Measurements from ENCODE around the gene TFPI2. TPM values are rescaled to one million over a fixed set of nuclear protein-coding genes. Genes with fewer than 3 reads are reported as not detected.

Gene TFPI2
- total RNA-seq, 2 donors from 2014 or later: not detected

GRCh38 chr7:93894966-93895640, 4.5 kb upstream of the TFPI2 start:
- DNase-seq (ENCODE audit: low spot score) (no peak), ATAC-seq (no peak)
- no peak overlapping the region for H3K4me3 Mint-ChIP-seq
- peaks cover 43 to 59% of the 10 kb centered on the region in 2 donors for H3K27me3 Mint-ChIP-seq
- H3K27ac Mint-ChIP-seq: no peak overlapping the region
- H3K9me3 Mint-ChIP-seq: no peaks in the 10 kb centered on the region
- H3K36me3 Mint-ChIP-seq: no peaks in the 10 kb centered on the region
- peaks cover 2% of the 10 kb centered on the region in 2 donors for H3K4me1 Mint-ChIP-seq (ENCODE audit: low read depth in 2 of 2)

GRCh38 chr7:93894426-93894825, 3.9 kb upstream of the TFPI2 start:
- H3K4me3 Mint-ChIP-seq: no peak overlapping the region
- H3K27ac Mint-ChIP-seq: no peak overlapping the region
- DNase-seq (ENCODE audit: low spot score): no peak
- H3K4me1 Mint-ChIP-seq (ENCODE audit: low read depth in 2 of 2): peaks cover 8 to 9% of the 10 kb centered on the region in 2 donors
- no peaks in the 10 kb centered on the region for H3K9me3 Mint-ChIP-seq
- no peaks in the 10 kb centered on the region for H3K36me3 Mint-ChIP-seq
- ATAC-seq: no peak
- H3K27me3 Mint-ChIP-seq: peaks cover 47 to 59% of the 10 kb centered on the region in 2 donors

DNA sequence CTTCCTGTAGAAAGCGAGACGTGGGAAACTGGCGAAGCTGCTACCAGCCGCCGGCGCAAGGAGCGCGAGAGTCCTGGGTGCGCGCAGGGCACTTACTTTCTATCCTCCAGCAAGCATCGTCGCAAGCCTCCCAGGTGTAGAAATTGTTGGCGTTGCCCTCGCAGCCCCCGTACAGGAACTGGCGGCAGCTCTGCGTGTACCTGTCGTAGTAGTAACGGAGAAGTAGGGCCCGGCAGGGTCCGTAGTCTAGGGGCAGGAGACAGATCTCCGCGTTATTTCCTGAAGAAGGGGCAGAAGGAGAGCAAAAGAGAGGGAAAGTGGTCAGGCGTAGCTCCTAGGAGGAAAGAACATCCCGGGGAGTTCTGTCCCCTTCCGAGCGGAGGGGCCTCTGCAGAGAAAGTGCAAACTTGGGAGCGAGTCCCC, 501 bp downstream of the TFPI2 start:
- H3K4me1 Mint-ChIP-seq (ENCODE audit: low read depth in 2 of 2): peaks cover 8 to 9% of the 10 kb centered on the region in 2 donors
- peaks cover 44 to 59% of the 10 kb centered on the region in 2 donors for H3K27me3 Mint-ChIP-seq
- H3K27ac Mint-ChIP-seq: no peak overlapping the region
- no peaks in the 10 kb centered on the region for H3K36me3 Mint-ChIP-seq
- H3K4me3 Mint-ChIP-seq: peak overlapping the region; percentile 77
- H3K9me3 Mint-ChIP-seq: no peaks in the 10 kb centered on the region
- ATAC-seq (no peak), DNase-seq (ENCODE audit: low spot score) (no peak)

- ATAC-seq (no peak), DNase-seq (ENCODE audit: low spot score) (no peak)
- peaks cover 42 to 59% of the 10 kb centered on the region in 2 donors for H3K27me3 Mint-ChIP-seq
- H3K9me3 Mint-ChIP-seq: no peaks in the 10 kb centered on the region
- H3K27ac Mint-ChIP-seq: no peak overlapping the region
- H3K36me3 Mint-ChIP-seq: no peaks in the 10 kb centered on the region
- no peak overlapping the region for H3K4me3 Mint-ChIP-seq
- peaks cover 8 to 9% of the 10 kb centered on the region in 2 donors for H3K4me1 Mint-ChIP-seq (ENCODE audit: low read depth in 2 of 2)
Observed at GRCh38 chr7:93889261-93889660, 1.3 kb downstream of the TFPI2 start.

- no peak for ATAC-seq
Observed at GRCh38 chr7:93884541-93884940, 6.0 kb downstream of the TFPI2 start.

DNA sequence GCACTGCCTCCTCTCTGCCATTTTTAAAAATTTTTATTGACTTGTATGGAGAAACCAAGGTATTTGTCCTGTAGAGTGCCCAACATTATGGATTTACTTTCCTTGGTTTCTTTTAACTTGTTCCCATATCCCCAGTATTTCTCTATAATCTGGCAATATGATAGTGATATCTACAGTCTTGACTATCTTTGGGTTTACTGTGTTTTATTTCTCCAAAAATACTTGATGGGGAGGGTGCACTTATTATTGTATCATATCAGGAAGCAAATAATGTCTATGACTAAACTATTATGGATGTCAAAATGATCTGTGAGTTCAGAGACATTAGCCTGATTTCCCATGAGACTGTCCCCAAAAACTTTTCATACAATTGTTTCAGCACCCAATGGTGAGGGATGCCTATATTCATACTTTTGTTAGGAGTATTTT, 6.6 kb downstream of the TFPI2 start:
- Mint-ChIP-seq H3K27me3 (peaks cover 24 to 42% of the 10 kb centered on the region in 2 donors), H3K9me3 (no peaks in the 10 kb centered on the region), H3K36me3 (no peaks in the 10 kb centered on the region), H3K27ac (no peak overlapping the region), H3K4me1 (ENCODE audit: low read depth in 2 of 2) (no peaks in the 10 kb centered on the region), H3K4me3 (no peak overlapping the region)
- ATAC-seq: no peak
- DNase-seq (ENCODE audit: low spot score): no peak

More at GRCh38 chr7:93884541-93884940, 6.0 kb downstream of the TFPI2 start:
- Mint-ChIP-seq H3K27me3 (peaks cover 28 to 43% of the 10 kb centered on the region in 2 donors), H3K27ac (no peak overlapping the region), H3K36me3 (no peaks in the 10 kb centered on the region), H3K9me3 (no peaks in the 10 kb centered on the region), H3K4me3 (no peak overlapping the region), H3K4me1 (ENCODE audit: low read depth in 2 of 2) (peaks cover under 1 to 1% of the 10 kb centered on the region in 2 donors)
- no peak for DNase-seq (ENCODE audit: low spot score)

GRCh38 chr7:93883078-93883916, 7.3 kb downstream of the TFPI2 start:
- Mint-ChIP-seq H3K9me3 (no peaks in the 10 kb centered on the region), H3K4me1 (ENCODE audit: low read depth in 2 of 2) (no peaks in the 10 kb centered on the region)

DNA sequence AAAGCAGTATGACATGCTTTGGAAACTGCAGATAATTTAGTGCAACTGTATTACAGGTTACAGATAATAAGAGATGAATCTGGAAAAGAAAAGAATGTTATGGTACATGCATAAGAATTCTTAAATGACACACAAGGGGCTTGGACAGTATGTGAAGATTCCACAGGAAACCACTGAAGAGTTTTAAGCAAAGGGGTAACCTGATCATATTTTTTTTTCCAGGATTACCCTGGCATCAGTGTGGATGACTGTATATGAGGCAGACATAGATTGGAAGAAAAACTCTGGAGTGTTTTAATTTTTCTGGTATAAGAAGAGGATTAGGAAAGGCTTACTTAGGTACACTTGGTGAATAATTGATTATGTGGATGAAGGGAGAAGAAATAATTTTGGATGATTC, 8.1 kb downstream of the TFPI2 start:
- Mint-ChIP-seq H3K27me3 (peaks cover 18 to 32% of the 10 kb centered on the region in 2 donors), H3K9me3 (no peaks in the 10 kb centered on the region), H3K36me3 (no peaks in the 10 kb centered on the region), H3K4me3 (no peak overlapping the region), H3K4me1 (ENCODE audit: low read depth in 2 of 2) (no peaks in the 10 kb centered on the region), H3K27ac (no peak overlapping the region)
- DNase-seq (ENCODE audit: low spot score) (no peak), ATAC-seq (no peak)

More at GRCh38 chr7:93883078-93883916, 7.3 kb downstream of the TFPI2 start:
- Mint-ChIP-seq H3K27ac (no peak overlapping the region), H3K4me3 (no peak overlapping the region), H3K27me3 (peaks cover 21 to 37% of the 10 kb centered on the region in 2 donors), H3K36me3 (no peaks in the 10 kb centered on the region)
- DNase-seq (ENCODE audit: low spot score) (no peak), ATAC-seq (no peak)

DNA sequence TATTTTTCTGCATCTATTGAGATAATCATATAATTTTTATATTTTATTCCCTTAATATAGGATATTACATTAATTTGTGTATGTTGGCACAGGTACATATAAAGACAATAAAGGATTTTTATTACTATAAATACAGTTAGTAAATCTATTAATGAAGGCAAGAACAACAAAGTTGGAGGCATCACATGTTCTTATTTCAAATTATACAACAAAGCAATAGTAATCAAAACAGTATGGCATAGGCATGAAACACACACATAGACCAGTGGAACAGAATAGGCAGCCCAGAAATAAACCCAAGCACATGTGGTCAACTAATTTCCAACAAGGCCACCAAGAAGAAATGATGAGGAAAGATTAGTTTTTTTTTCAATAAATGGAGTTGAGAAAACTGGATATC, 11.2 kb downstream of the TFPI2 start:
- Mint-ChIP-seq H3K27ac (no peak overlapping the region), H3K4me3 (no peak overlapping the region), H3K36me3 (no peaks in the 10 kb centered on the region), H3K9me3 (no peaks in the 10 kb centered on the region), H3K4me1 (ENCODE audit: low read depth in 2 of 2) (no peaks in the 10 kb centered on the region), H3K27me3 (peaks cover 17 to 36% of the 10 kb centered on the region in 2 donors)
- DNase-seq (ENCODE audit: low spot score): no peak
- ATAC-seq: no peak

- Mint-ChIP-seq H3K9me3 (no peaks in the 10 kb centered on the region), H3K27me3 (peaks cover 20 to 36% of the 10 kb centered on the region in 2 donors), H3K4me1 (ENCODE audit: low read depth in 2 of 2) (no peaks in the 10 kb centered on the region), H3K27ac (no peak overlapping the region), H3K36me3 (no peaks in the 10 kb centered on the region), H3K4me3 (no peak overlapping the region)
- DNase-seq (ENCODE audit: low spot score) (no peak), ATAC-seq (no peak)
Observed at GRCh38 chr7:93877742-93878141, 12.8 kb downstream of the TFPI2 start.

GRCh38 chr7:93873998-93874574, 16.5 kb downstream of the TFPI2 start:
- Mint-ChIP-seq H3K4me1 (ENCODE audit: low read depth in 2 of 2) (no peaks in the 10 kb centered on the region), H3K27ac (no peak overlapping the region), H3K4me3 (no peak overlapping the region), H3K9me3 (no peaks in the 10 kb centered on the region), H3K36me3 (no peaks in the 10 kb centered on the region), H3K27me3 (peaks cover 7 to 8% of the 10 kb centered on the region in 2 donors)
- no peak for ATAC-seq
- no peak for DNase-seq (ENCODE audit: low spot score)

DNA sequence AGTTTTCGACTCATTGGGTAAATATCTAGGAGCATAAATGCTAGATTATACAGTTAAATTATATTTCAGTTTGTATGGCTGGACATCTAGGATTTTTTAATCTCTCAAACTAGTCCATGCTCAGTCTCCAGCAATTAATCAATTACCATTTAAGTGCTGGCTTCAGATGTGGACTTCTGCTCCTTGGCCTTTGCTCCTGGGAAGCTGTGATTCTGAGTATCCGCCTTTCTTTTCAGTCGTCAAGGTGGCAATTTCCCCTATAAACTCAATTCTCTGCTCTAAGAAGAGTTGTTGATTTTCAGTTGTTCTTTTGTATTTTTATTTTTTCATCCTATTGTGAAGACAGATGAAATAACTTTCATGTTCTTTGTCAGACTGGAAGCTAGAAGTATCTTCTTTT, 23.7 kb downstream of the TFPI2 start:
- no peaks in the 10 kb centered on the region for H3K36me3 Mint-ChIP-seq
- no peak for DNase-seq (ENCODE audit: low spot score)
- no peaks in the 10 kb centered on the region for H3K4me1 Mint-ChIP-seq (ENCODE audit: low read depth in 2 of 2)
- ATAC-seq: no peak
- H3K27ac Mint-ChIP-seq: no peak overlapping the region
- H3K27me3 Mint-ChIP-seq: peaks cover 2 to 12% of the 10 kb centered on the region in 2 donors
- H3K9me3 Mint-ChIP-seq: no peaks in the 10 kb centered on the region
- no peak overlapping the region for H3K4me3 Mint-ChIP-seq

DNA sequence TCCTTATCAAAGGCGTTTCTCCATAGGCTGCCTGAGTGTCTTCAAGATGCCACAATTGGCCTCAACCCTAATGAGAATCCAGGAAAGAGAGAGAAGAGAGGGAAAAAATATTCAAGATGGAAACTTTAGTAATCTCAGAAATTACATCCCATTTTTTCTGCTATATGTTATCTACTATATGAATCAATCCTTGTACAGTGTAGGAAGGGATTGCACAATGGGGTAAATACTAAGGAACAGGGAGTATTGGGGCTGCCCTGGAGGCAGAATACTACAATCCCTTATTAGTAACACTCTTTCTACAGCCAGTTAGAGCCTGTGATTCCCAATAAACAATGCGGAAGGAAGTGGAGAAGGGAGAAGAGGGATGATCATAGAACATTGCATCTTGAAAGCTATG, 27.9 kb downstream of the TFPI2 start:
- ATAC-seq (no peak), DNase-seq (ENCODE audit: low spot score) (no peak)
- peaks cover 9 to 11% of the 10 kb centered on the region in 2 donors for H3K27me3 Mint-ChIP-seq
- H3K9me3 Mint-ChIP-seq: no peaks in the 10 kb centered on the region
- H3K36me3 Mint-ChIP-seq: no peaks in the 10 kb centered on the region
- no peaks in the 10 kb centered on the region for H3K4me1 Mint-ChIP-seq (ENCODE audit: low read depth in 2 of 2)
- H3K27ac Mint-ChIP-seq: no peak overlapping the region
- H3K4me3 Mint-ChIP-seq: no peak overlapping the region

All from natural killer cell treated with Interleukin-12 subunit alpha and Interleukin-12 subunit beta and Interleukin-15 and Interleukin-18, amount 100 ng/mL, for 72 hours (primary cell).